H7 (cell line): ENCODE results near the gene HELZ. TPM values are rescaled to one million over a fixed set of nuclear protein-coding genes. Genes with fewer than 3 reads are reported as not detected.
A peak's percentile ranks its signal among the peaks of the same experiment; 100 is the strongest.

ENCODE experiments used
- DNase-seq: peaks from one replicate; pipeline ENCODE4 v3.0.0; 2012
- H3K27me3 ChIP-seq: 2 replicates; pipeline ENCODE4 v1.6.0; 2011; ENCODE audit warnings: mild to moderate bottlenecking, low read length; ENCODE audit not compliant: control insufficient read depth, insufficient read depth
- H3K36me3 ChIP-seq: replicated peaks from 2 replicates; pipeline ENCODE4 v1.5.1; 2011; ENCODE audit warnings: low read length; ENCODE audit not compliant: control insufficient read depth, insufficient read depth
- H3K4me3 ChIP-seq: 2 replicates; pipeline ENCODE4 v1.5.1; 2011; ENCODE audit warnings: low read depth, mild to moderate bottlenecking, control low read depth, low read length, moderate library complexity; ENCODE audit not compliant: insufficient read depth
- total RNA-seq: library from RNA; depleted of rRNA; stranded (reverse); fragments of >200 nt; shearing (Covaris generic); gene quantifications from 2 replicates; pipeline ENCODE4 v1.2.3, GENCODE V29; 2014

Gene HELZ
- total RNA-seq, 1 experiment from 2014 or later, result 15.6 TPM

GRCh38 chr17:67054608-67055007 lies 190.4 kb downstream of the HELZ start:
- no peak for DNase-seq
- Histone ChIP-seq H3K36me3 (no peaks in the 10 kb centered on the region), H3K4me3 (no peak overlapping the region), H3K27me3 (no peaks in the 10 kb centered on the region)

- DNase-seq, result no peak
- Histone ChIP-seq H3K27me3 (no peaks in the 10 kb centered on the region), H3K4me3 (no peak overlapping the region), H3K36me3 (no peaks in the 10 kb centered on the region)
Measured at GRCh38 chr17:67054011-67054591, 190.9 kb downstream of the HELZ start.

GRCh38 chr17:67053438-67054000 lies 191.5 kb downstream of the HELZ start:
- Histone ChIP-seq H3K36me3 (no peaks in the 10 kb centered on the region), H3K27me3 (no peaks in the 10 kb centered on the region), H3K4me3 (no peak overlapping the region)
- no peak for DNase-seq

- Histone ChIP-seq H3K4me3 (no peak overlapping the region), H3K27me3 (no peaks in the 10 kb centered on the region)
- no peak for DNase-seq
Measured at GRCh38 chr17:67052720-67053437, 192.1 kb downstream of the HELZ start.

GRCh38 chr17:67051837-67052236 lies 193.2 kb downstream of the HELZ start:
- Histone ChIP-seq H3K36me3 (no peaks in the 10 kb centered on the region), H3K27me3 (no peaks in the 10 kb centered on the region), H3K4me3 (no peak overlapping the region)
- no peak for DNase-seq

More at GRCh38 chr17:67052720-67053437, 192.1 kb downstream of the HELZ start:
- H3K36me3 ChIP-seq, result no peaks in the 10 kb centered on the region

GRCh38 chr17:67051155-67051538 lies 193.8 kb downstream of the HELZ start:
- no peak overlapping the region for H3K4me3 ChIP-seq
- H3K27me3 ChIP-seq, result no peaks in the 10 kb centered on the region
- H3K36me3 ChIP-seq, result no peaks in the 10 kb centered on the region
- DNase-seq, result no peak

- H3K27me3 ChIP-seq, result no peaks in the 10 kb centered on the region
- peak; percentile 7 for DNase-seq
- no peaks in the 10 kb centered on the region for H3K36me3 ChIP-seq
- H3K4me3 ChIP-seq, result no peak overlapping the region
Measured at GRCh38 chr17:67050471-67051154, 194.4 kb downstream of the HELZ start.

GRCh38 chr17:67050066-67050465 lies 194.9 kb downstream of the HELZ start:
- no peaks in the 10 kb centered on the region for H3K36me3 ChIP-seq
- H3K4me3 ChIP-seq, result no peak overlapping the region
- no peaks in the 10 kb centered on the region for H3K27me3 ChIP-seq
- DNase-seq, result peak; percentile 4

DNA sequence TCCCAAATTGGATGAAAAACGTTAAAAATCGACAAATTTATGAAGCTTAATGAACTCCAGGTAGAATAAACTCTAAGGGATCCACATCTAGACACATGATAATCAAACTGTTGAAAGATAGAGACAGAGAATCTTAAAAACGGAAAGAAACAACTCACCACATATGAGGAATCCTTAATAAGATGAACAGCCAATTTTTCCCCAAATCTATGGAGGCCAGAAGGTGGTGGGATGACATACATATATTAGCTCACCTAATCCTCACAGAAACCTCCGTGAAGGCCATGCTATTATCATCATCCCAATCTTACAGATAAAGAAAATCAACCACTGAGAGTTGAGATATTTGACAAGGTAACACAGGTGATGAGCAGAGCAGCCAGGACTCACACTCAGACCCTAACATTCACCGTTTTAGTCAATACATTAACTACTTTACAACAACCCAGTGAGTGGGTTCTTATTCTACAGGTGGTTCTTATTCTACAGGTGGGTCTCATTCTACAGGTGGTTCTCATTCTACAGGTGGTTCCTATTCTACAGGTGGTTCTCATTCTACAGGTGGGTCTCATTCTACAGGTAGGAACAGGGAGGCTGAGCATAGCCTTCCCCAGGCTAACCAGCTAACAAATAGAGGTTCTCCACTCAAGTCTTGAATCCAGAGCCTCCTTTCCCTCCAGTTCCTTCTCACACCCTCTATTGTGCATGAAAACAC lies 195.8 kb downstream of the HELZ start:
- DNase-seq, result peak; percentile 9
- Histone ChIP-seq H3K36me3 (no peaks in the 10 kb centered on the region), H3K4me3 (no peak overlapping the region), H3K27me3 (no peaks in the 10 kb centered on the region)

GRCh38 chr17:67047382-67047781 lies 197.6 kb downstream of the HELZ start:
- no peak overlapping the region for H3K4me3 ChIP-seq
- no peaks in the 10 kb centered on the region for H3K36me3 ChIP-seq
- no peaks in the 10 kb centered on the region for H3K27me3 ChIP-seq
- DNase-seq, result no peak

DNA sequence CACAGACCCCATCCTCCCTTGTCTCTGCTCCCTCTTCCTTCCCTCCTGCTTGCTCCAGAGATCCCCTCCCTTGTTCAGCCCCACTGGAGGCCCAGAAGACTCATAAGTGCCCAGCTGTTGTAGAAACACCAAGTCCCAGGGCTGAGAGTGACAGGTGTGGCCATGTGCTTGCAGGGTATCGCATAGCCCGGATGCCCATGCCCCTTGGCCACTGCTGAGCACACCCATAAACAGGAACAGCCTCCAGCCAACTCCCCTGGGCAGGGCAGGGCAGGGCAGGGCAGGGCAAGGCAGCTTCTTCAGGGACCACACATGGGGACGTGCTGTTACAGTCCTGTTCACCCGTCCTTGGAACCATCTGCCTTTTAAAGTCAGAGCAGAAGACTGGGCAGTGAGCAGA lies 198.6 kb downstream of the HELZ start:
- no peak for DNase-seq
- Histone ChIP-seq H3K27me3 (no peaks in the 10 kb centered on the region), H3K4me3 (no peak overlapping the region), H3K36me3 (no peaks in the 10 kb centered on the region)

GRCh38 chr17:67044940-67045339 lies 200.1 kb downstream of the HELZ start:
- H3K36me3 ChIP-seq, result no peaks in the 10 kb centered on the region
- no peaks in the 10 kb centered on the region for H3K27me3 ChIP-seq
- no peak for DNase-seq
- no peak overlapping the region for H3K4me3 ChIP-seq

DNA sequence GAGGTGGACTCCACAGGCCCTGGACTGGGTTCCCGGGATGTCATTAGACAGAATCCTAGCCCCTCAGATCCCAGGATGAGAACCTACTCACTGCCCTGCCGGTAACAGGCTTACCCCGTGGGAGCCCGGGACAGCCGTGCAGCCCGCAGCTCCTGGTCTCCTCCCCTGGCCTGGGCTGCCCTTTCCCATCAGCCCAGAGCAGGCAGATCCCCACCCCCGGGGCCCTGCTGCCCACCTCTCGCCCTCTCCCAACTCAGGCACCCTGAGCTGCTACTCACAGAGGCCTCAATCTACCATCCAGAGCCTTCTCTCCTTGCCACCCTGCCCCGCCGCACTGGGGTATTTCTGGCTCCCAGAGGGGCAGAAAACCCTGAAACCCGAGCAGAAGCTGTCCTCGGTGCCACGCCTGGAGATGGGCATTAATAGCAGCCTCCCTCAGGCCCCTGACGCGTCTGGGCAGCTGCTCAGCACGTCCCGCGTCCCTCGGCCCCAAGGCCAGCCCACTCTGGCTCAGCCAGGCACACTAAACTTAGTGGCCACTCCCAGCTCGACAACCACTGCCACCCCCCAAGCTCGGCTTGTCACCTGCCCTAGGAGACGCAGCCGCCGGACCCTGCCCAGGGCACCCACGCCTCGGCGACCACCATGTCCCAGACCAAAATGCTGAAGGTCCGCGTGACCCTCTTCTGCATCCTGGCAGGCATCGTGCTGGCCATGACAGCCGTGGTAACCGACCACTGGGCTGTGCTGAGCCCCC lies 200.8 kb downstream of the HELZ start, which contains the start of gene CACNG1:
Gene CACNG1, plus strand, starts transcription at position 539 of the 757 bp plus-strand sequence. Its CDS starts 107 bp downstream, at position 646.
- no peaks in the 10 kb centered on the region for H3K27me3 ChIP-seq
- no peak for DNase-seq
- no peak within 1 kb of the TSS for H3K4me3 ChIP-seq
- H3K36me3 ChIP-seq, result no peaks in the 10 kb centered on the region

- Histone ChIP-seq H3K36me3 (no peaks in the 10 kb centered on the region), H3K4me3 (no peak overlapping the region), H3K27me3 (no peaks in the 10 kb centered on the region)
- DNase-seq, result no peak
Measured at GRCh38 chr17:67043283-67043682, 201.7 kb downstream of the HELZ start.
